Epithelial cell of prostate (primary cell): ENCODE measurements around the gene CTTNBP2NL.

Experiments used
- DNase-seq: peaks from one replicate; pipeline ENCODE4 v3.0.0-alpha.2; 2011; ENCODE audit warnings: low read depth, low spot score
- H3K27ac ChIP-seq: fragments of 450-650 bp; 2 replicates; pipeline ENCODE4 v1.5.1; 2017; ENCODE audit warnings: mild to moderate bottlenecking

CTTNBP2NL gene, protein sequence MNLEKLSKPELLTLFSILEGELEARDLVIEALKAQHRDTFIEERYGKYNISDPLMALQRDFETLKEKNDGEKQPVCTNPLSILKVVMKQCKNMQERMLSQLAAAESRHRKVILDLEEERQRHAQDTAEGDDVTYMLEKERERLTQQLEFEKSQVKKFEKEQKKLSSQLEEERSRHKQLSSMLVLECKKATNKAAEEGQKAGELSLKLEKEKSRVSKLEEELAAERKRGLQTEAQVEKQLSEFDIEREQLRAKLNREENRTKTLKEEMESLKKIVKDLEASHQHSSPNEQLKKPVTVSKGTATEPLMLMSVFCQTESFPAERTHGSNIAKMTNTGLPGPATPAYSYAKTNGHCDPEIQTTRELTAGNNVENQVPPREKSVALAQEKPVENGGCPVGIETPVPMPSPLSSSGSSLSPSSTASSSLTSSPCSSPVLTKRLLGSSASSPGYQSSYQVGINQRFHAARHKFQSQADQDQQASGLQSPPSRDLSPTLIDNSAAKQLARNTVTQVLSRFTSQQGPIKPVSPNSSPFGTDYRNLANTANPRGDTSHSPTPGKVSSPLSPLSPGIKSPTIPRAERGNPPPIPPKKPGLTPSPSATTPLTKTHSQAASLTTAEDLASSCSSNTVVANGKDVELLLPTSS

DNA sequence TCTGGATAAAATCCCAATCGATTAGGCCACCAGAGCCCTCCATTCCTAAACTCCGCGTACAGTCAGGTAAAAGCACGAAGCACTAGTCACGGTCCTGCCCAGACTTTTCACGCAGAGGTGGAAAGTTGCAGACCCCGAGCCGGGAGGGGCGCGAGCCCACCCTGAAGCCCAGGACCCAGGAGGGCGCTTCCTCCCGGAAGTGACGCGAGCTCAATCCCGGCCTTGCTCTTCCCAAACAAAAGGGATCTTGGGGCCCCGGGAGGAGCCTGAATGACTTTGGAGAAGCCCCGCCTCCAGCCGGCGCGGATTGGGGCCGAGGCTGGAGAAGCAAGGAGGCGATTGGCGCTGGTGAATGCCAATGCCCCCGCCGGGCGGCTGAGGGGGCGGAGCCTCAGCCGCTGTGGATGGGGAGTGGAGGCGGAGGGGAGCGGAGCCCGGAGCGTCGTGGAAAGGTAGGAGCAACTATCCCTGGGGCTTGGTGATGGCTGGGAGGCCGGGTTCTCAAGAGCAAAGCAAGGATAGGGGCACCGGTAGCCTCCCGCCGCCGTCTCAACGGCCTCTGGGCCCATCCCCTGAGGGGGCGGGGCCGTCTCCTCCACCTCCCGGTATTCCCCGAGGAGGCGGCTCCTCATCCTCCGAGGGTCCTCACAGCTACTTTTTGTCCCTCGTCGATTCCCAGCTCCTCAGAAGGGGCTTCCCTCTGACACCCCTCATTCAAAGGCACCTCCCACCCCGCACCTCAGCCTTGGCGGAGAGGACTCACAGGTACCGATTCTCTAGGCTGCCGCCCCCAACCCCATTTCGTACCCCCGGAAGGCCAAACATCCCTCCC is at the start of gene CTTNBP2NL:
Gene CTTNBP2NL, plus strand, starts transcription at position 394 of the 832 bp plus-strand sequence. CDS start 19,952 bp downstream, outside the sequence.
- peak; percentile 44 for DNase-seq
- peak within 1 kb of the TSS; percentile 97 for H3K27ac ChIP-seq

DNA sequence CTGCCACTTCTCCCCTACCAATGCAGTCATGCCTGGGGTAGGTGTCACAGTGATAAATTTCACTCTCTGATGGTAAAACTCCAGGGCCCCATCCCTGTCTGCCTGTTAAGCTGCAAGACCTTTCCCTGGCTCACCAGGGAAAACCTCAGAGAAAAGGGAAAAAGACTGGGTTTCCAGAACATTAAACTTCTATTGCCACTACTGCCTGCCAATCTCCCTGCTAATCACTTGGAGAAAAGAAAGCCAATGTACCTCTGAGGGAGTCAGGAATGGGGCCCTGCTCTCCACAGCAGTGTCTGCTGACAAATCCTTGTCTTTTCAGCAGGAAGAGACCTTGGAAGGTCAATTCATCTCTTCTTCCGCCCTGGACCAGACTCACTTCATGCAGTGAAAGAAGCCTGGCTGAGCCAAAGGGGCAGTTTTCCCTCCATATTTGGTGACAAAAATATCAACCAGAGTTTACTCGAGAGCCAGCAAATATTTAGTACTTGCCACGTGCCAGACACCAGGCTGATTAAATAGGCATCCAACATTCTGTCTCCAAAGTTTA is 49.1 kb upstream of the CTTNBP2NL start:
- no peak for DNase-seq
- H3K27ac ChIP-seq, result no peak overlapping the region

DNA sequence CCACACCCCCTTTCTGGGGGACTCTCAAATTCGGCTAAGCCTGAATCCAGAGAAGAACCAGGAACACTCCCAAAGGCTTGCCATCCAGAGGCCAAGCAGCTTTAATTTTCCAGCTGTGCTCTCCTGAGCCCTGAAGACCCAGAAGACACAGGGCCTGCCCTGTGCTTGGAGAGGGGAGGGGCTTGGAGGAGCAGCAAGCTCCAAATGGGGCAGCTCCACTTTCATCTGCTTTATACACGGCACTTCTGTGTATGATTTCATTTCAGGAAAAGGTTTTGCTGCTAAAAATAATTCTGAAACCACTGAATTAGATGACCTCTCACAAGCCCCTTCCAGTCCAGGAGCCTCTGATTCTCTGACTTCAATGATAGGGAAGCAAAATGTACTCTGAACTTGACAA is 39.2 kb upstream of the CTTNBP2NL start:
- H3K27ac ChIP-seq, result no peak overlapping the region
- DNase-seq, result no peak

DNA sequence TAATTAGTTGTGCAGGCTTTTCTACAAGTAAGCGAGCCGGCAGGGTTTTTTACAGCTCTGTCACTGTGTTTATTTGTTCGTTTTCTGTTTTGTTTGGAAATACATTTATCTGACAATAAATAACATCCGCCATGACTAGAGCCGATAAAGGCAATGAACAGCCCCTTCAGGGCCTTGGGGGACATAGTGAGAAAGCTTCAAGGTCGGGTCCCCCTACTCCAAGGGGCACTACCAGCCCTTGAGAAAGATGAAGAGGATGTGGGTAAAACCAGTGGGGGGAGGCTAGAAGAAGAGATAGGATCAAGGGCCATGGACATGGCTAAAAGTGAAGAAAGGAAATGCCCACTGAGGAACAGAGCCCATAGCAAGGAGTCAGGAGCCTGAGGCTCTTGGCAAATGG is 38.5 kb upstream of the CTTNBP2NL start:
- no peak for DNase-seq
- H3K27ac ChIP-seq, result no peak overlapping the region

DNA sequence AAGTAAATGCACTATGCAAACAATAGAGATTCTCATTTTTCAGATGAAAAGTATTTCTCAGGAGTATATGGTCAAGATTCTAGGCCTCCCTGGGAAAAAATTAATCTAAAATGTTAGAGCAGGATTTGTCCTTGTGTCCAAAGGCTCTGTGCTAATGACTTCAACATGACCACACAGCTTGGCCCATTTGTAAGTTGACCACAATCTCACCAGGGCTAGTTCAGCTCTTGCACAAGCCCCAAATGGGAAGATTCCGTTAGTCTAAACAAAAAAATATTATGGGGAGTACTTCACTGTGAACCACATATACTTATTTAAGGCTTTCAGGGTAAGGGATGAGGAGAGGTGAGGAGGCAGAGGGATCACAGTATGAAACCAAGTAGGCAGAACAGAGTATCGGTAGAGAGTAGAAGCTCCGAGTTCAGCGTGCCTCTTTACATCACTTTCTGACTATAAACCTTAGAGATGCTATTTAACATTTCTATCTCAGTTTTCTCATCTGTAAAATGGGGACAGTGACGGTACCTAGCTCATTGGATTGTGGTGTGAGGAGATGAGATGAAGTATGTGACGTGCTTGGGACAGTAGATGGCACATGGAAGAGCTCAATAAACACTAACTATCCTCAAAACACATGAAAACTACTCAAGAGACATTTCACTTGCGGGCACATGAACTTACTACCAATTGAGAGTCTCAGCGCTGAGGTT is 37.8 kb upstream of the CTTNBP2NL start:
- no peak overlapping the region for H3K27ac ChIP-seq
- no peak for DNase-seq

DNA sequence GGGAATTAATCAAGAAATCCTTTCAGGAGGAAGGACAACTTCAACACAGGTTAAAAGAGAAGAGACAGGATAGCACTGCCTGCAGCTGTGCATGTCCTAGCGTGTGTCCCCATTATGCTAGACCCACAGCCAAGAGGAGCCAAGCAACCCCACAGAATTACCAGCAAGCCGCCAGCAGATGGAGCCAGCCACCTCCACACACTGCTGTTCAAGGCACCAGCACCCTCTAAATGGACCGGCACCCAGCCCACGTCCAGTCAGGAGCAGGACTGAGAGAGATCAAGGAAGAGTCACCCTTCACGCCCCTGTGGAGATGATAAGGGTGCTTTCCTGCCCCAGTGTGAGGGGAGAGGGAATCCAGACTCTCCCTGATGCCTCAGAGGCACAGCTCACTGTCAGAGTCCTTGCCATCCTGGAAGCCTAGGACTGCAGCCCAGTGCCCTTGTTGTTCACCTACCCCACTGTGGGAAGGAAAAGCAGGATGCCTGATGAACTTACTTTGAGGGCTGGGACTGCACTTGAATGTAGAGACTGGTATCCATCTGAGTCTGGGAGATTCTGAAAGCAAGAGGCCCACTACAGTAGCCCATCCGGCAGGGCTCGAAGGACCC is 37.1 kb upstream of the CTTNBP2NL start:
- DNase-seq, result no peak
- H3K27ac ChIP-seq, result no peak overlapping the region

DNA sequence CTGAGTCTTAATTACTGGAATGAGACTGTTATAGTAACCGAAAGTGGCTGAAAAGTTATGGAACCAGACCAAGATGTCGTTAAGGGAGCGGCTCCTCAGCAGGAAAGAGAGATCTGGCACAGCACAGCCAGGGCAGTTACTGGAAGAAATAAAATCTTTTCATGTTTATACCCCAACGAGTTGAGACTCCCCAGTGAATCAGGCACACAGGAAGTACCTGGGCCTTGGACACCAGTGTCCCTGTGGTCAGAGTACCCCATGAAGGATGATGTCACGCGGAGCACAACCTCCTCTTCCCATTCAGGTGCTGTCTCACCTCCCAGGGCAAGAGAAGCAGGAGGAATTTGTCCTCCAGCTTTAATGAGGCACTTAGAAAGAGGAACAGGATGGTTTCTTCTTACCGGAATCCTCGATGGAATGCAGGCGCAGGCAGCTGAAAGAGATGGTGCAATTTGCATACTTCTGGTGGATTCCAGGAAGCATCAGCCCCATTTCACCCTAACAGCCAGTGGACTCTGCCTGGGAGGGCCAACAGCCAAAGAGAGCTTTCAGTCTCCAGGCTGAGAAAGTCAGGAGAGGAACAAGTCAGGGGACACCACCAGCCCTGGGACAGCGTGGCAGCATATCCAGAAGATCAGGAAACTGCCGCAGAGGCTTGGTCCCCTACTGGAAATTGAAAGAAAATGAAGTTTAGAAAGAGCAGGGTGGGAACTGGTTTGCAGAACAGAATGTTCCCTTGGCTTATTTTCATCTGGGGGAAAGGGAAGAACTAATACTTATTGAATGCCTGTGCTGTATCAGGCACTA is 35.9 kb upstream of the CTTNBP2NL start:
- DNase-seq, result no peak
- H3K27ac ChIP-seq, result peak overlapping the region; percentile 30

DNA sequence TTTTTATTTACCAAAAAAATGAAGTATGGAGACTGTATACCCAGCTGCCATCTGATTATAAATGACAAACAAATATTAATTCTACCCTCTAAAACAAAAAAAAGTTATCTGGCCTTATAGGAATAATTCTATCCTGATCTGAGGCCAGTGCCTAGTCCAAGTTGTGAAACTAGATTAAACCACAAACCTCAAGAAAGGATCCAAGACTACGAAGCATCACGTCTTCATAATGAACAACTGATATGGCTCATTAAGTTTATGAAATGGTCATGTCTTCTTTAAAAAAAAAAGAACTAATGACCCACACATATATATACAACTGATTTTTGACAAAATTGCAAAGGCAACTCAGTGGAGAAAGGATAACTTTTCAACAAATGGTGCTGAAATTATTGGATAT is 32.4 kb upstream of the CTTNBP2NL start:
- H3K27ac ChIP-seq, result no peak overlapping the region
- no peak for DNase-seq

DNA sequence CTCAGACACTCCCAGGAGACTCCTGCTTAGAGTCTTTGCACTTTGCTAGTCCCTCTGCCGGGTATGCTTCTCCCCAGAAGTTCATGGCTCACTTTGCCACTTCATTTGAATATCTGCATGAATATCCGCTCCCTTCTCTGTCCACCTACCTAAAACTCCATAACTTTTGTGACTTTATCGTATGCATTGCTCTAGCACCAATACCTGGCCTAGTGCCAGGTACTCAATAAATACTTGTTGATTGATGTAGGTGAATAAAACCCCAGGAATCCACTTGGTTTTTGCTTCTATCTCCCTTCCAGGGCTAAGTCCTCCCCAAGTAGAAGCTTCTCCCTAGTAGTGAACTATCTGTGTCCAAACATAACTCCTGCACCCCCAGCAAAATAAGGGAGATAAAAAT is 27.8 kb upstream of the CTTNBP2NL start:
- DNase-seq, result no peak
- H3K27ac ChIP-seq, result no peak overlapping the region

DNA sequence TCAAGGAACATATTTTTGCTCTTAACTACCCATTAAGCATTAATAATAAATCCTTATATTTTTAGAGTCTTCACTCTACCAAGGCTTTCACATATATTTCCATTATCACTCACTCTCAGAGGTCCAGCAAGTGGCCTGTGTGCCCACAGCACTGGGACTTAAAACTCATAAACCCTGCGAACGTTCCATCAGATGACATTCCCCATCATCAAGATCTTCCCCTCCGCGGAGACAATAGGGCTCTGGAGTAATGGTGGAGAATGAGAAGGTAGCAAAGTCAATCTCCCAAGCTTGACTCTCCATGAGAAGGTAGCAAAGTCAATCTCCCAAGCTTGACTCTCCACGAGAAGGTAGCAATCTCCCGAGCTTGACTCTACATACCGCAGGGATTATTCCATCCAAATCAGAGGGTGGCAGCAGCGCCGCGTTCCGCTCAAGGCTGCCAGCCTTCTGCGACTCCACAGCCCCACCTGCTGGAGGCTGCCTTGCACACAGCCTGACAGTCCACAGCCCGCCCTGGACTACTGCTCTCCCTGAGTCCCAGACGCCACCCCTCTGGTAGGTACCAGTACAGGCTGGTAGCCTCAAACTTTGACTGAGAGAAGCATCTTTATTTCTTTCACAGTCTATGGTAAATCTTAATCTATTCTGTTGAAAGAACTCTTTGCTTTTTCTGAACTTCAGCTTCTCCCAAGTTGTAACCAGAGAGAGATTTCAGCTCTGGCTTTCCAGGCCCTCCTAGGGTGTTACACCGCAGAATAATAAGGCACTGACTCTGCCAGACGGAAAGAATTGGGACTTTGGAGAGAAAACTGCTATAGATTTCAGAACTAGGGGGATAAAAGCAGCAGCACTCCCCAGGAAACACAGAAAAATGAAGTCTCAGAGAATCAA is 26.4 kb upstream of the CTTNBP2NL start:
- no peak overlapping the region for H3K27ac ChIP-seq
- no peak for DNase-seq

DNA sequence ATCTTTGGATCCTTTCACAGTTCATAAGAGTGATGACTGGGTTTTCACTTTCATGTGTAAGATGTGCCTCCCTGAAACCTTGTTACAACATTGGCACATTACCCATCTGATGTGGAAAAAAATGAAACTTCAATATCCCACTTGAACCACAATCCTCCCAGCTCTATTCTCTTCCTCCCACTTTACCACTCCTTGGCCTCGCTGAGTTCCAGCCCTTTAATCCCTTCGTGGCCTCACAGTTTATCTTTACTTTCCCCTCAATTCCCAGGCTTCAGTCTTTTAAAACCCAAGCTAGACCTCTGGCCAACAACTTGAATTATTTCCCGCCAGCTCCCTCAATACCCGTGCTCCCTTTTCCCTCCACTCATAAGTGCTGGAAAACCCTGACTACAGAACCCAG is 25.0 kb upstream of the CTTNBP2NL start:
- H3K27ac ChIP-seq, result no peak overlapping the region
- no peak for DNase-seq

DNA sequence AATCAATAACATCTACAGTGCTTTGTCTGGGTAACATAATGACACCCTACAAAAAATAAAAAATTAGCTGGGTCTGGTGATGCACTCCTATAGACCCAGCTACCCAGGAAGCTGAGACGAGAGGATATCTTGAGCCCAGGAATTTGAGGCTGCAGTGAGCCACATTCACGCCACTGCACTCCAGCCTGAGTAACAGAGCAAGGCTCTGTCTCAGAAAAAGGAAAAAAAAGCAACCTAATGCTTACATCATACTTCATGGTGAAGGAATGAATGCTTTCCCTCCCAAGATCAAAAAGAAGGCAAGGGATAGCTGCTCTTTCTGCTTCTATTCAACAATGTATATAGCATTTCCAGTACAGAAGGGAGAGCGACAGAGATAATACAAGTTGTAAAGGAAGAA is 24.2 kb upstream of the CTTNBP2NL start:
- no peak for DNase-seq
- no peak overlapping the region for H3K27ac ChIP-seq

DNA sequence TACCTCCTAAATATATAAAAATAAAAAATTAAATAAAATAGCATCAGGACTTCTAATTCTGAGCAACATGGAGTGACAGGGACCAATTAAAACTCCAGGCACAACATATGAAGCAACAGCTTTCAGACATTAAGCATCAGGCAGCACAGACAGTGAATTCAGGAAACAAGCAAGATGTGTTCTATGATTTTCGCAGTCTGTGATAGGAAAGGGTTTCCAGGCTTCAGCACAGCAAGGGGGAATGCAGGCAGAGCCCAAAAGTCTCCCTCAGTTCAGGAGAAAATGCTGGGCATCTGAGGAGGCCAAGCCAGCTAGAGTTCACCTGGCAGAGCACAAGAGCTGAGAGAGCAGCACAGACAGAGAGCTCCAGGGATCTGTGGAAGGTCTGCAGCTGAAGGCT is 22.2 kb upstream of the CTTNBP2NL start:
- H3K27ac ChIP-seq, result no peak overlapping the region
- DNase-seq, result no peak

DNA sequence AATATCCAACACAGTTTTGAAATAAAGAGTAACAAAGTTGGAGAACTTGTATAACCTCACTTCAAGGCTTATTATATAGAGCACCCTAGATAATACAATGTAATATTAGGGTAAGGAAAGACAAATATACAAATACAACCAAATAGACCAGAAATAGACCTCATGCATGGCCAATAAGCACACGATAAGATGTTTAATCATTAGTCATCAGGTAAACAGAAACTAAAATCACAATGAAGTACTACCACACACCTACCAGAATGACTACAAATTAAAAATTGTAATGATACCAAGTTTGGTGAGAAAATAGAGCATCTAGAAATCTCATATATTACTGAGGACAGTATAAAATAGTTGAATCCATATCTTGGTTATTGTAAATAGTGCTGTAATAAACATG is 20.3 kb upstream of the CTTNBP2NL start:
- no peak for DNase-seq
- peak overlapping the region; percentile 22 for H3K27ac ChIP-seq

DNA sequence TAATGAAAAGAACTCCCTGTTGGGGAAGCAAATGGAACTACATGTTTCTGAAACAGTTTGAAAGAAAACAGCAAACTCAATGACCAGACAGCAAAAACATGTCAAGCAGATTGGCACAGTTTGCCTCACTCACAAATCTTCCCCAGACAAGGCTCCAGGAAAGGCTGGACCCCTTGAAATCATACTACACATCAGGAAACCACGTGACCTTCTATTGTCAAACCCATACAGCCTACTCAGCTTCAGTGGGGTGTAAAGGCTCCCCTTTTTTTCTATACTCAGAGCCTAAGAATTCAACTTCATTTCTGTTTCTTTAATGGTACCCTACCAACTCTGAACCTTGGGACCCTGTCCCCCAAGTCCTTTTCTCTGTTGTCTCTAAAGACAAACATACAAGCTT is 15.7 kb upstream of the CTTNBP2NL start:
- no peak overlapping the region for H3K27ac ChIP-seq
- no peak for DNase-seq

DNA sequence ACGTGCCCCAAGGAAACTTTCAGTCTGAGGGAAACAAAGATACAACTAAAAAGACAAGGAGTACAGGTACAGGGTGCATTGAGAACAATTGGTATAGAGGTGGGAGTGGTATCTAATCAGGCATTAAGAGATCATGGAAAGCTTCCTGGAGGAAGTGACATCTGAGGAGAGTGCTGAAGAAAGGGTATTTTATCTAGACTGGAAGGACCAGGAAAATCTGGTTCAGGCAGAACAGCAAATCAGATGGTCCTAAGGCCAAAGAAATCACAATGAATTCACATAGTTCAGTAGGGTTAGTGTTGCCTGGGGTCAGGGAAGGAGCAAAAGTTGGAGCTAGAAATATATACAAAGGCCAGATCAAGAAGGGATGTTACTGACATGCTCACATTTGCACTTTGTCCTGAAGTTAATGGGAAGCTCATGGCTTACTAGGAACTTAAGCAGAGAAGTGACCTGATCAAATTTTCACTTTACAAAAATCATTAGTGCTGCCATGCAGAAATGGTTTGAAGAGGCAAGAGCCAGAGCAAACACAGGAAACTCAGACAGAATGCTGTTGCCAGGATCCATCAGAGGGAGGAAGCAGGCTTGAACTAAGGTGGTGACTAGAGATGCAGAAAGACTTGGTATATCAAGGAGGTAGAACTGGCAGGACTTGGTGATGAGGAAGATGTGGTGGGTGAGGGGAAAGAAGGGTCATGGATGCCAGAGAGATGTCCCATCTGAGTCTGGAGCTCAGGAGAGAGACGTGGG is 14.5 kb upstream of the CTTNBP2NL start:
- no peak overlapping the region for H3K27ac ChIP-seq
- DNase-seq, result no peak

DNA sequence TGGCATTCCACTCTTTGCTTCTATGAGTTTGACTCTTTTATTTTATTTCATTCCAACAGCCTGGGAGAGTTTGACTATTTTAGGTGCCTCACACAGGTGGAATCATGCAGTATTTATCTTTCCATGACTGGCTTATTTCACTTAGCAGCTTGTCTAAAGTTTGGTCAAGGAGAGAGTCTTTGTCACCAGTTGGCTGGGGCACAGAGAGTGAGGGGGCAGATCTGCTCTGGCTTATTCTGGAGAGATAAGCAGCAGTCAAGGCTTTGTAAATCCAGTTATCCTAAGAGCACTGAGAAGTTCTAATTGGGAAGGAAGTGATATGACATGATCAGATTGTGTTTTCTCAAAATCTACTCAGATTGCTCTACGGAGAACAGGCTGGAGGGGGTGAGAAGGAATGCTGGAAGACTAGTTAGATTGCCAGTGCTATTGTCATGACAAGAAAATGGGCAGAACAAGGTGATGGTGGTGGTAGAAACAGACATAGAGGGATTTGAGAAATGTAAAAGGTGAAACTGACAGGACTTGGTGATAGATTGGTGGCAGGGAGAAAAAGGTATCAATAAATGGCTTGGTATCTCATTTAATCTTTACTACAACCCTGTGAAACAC is 12.1 kb upstream of the CTTNBP2NL start:
- H3K27ac ChIP-seq, result no peak overlapping the region
- DNase-seq, result no peak
